HFF-Myc (cell line): ENCODE measurements around the gene TATDN2.
"Not testable (repeated sequence)": the region's sequence is repeated elsewhere in the genome, so short reads cannot be mapped to it uniquely, and the experiment has no call there.

Experiments
- DNase-seq: peaks from one replicate; pipeline ENCODE4 v3.0.0-alpha.2; 2011; ENCODE audit warnings: low read depth; ENCODE audit errors: extremely low read depth
- H3K4me3 ChIP-seq: replicated peaks from 2 replicates; pipeline ENCODE4 v1.5.1; 2011; ENCODE audit warnings: low read depth, mild to moderate bottlenecking, control low read depth, low read length
- TF ChIP-seq, protein P1 (sequence below): IDR thresholded peaks from 2 replicates; pipeline ENCODE4 v1.5.1; 2012; ENCODE audit warnings: mild to moderate bottlenecking, low read depth, low read length, control low read depth; ENCODE audit errors: missing control alignments

The TATDN2 gene

DNA sequence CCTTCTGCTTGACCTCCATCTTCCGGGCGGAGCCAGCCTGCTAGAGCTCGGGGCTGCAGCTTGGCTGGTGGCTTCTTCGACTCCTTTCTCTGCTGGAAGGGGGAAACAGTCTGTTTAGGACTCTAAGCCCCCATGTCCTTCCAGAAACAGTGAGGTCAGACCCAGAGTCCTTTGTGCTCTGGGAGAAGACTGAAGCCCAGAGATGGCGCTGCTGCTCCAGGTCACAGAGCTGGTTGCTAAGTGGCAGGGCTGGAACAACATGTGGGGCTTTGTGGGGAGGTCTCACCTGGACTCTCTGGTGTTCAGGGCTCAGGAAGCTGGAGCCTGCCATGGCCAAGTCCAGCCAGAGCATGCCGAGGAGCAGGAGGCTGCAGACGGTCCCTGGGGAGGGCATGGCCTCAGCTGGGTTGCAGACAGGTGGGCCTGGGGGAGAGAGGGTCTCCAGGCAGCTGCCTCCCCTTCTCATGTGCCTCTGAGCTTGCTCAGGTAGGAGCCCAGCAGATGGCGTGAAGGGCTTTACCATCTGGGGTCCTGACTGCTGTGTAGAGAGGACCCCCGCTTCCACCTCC lies 41.6 kb downstream of the TATDN2 start:
- DNase-seq = no peak
- no peak overlapping the region for H3K4me3 ChIP-seq
- TF ChIP-seq, protein P1, sequence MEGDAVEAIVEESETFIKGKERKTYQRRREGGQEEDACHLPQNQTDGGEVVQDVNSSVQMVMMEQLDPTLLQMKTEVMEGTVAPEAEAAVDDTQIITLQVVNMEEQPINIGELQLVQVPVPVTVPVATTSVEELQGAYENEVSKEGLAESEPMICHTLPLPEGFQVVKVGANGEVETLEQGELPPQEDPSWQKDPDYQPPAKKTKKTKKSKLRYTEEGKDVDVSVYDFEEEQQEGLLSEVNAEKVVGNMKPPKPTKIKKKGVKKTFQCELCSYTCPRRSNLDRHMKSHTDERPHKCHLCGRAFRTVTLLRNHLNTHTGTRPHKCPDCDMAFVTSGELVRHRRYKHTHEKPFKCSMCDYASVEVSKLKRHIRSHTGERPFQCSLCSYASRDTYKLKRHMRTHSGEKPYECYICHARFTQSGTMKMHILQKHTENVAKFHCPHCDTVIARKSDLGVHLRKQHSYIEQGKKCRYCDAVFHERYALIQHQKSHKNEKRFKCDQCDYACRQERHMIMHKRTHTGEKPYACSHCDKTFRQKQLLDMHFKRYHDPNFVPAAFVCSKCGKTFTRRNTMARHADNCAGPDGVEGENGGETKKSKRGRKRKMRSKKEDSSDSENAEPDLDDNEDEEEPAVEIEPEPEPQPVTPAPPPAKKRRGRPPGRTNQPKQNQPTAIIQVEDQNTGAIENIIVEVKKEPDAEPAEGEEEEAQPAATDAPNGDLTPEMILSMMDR = no peak

GRCh38 chr3:10290481-10291176 lies 42.4 kb downstream of the TATDN2 start:
- H3K4me3 ChIP-seq = no peak overlapping the region
- no peak for DNase-seq
- TF ChIP-seq, protein P1 = no peak

DNA sequence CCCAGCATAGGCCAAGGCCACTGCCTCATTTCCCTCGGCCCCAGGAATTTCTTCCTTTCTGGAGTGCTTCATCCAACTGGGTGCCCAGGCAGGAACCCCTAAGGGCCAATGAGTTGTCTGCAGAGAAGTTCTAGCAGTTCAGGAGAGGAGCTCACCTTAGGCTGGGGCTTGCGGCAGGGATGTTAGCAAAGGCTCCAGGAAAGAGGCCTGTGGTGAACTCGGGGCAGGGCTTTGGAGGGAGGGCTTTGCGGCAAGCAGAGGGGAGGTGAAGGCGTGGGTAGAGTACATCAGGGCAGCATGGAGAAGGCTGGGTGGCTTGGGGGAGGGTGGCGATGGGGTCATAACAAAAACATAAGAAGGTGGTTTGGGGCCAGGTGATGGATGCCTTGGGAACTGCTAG lies 43.4 kb downstream of the TATDN2 start:
- TF ChIP-seq, protein P1 = no peak
- no peak overlapping the region for H3K4me3 ChIP-seq
- no peak for DNase-seq

DNA sequence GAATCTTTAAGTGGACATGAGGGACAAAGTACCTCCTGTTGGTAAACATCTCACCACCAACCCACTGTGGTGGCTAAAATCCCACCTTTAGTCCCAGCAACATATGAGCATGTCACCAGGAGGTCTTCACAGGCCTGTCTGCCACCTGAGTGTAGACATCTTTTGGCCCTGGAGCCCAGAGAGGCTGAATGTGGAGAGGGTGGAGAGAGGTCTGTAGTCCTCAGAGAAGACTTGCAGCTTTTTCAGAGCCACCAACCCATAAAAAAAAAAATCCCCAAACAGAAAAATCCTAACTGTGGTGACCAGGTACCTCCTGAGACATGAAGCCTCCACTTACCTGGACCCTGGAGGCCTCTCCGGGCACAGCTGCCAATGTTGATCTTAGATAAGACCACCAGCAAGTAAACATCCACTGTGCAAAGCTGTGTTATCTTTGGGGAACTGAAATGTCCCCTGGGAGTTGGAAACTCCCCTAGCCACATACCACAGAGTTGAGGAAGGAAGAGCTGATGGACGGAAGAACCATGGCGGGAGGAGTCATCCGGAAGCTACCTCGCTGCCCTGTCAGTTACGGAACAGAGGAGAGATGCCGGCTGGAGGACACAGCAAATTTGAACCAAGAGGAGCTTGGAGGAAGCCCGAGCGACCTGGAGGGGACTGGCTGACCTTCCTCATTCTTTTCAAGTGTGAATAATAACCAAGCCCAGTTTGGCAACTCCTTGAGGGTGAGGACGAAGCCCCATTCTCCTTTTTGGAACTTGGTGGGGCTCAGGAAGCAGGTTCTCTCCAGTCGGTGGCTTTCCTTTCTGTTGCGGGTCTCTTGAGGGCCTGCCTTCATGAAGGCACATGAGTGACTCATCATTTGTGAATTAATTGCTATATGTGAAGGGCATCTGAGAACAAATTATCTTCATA lies 44.5 kb downstream of the TATDN2 start, which contains the start of gene GHRL:
TSS of gene GHRL (minus strand) at position 443 of the 915 bp plus-strand sequence. CDS start 2,767 bp downstream, outside the sequence.
- TF ChIP-seq, protein P1 = no peak
- no peak for DNase-seq
- H3K4me3 ChIP-seq = no peak within 1 kb of the TSS

DNA sequence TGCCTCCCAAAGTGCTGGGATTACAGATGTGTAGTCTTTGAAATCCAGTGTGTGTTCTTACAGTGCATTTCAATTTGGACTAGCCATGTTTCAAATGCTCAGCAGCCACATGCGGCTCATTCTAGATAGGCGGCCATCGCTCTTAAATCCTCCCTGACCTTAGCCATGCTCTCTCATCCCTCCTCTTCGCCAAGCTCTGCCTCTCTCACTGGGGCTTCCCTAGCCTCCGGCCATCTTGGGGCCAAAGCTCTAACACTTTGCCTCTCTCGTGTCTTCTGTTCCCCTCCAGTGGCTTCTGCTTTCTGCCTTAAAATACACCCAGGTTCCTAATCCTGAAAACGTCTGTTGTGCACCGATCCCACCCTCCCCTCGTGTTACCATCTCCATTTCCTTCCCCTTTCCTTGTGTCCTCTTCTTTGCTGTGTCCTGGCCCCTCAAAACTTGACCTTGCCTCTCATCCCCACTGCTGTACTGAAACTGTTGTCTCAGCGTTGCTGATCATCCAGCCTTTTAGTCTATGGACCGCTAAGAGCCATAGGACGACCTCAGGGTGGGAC lies 45.8 kb downstream of the TATDN2 start:
- TF ChIP-seq, protein P1 = no peak
- H3K4me3 ChIP-seq = no peak overlapping the region
- DNase-seq = no peak

- not testable (repeated sequence) for H3K4me3 ChIP-seq, DNase-seq
Observed at GRCh38 chr3:10298064-10298463, 49.8 kb downstream of the TATDN2 start.
